ENCODE measurements around the gene ZNF335. TPM values are rescaled to one million over a fixed set of nuclear protein-coding genes. Genes with fewer than 3 reads are reported as not detected.
A peak's percentile ranks its signal among the peaks of the same experiment; 100 is the strongest.

ZNF335 gene
- total and polyA plus RNA-seq, 2 of the 13 experiments (the other 11 are each of a cell fraction or from before 2014, with no cell fraction given), result 9.7 to 13.7 TPM

GRCh38 chr20:45934046-45934585, 37.9 kb downstream of the ZNF335 start (continued):
- TF ChIP-seq ZBTB2 (CRISPR knock-in tag; IDR thresholded peaks at IDR 0.05; ENCODE audit: low read depth), result peak; percentile 14; the same call in 1 of the 2 replicates

- BruUV-seq (replicated peaks), result no TSS peak
- FAIRE-seq (peak; percentile 60), DNase-seq (ENCODE audit: low spot score) (peak; percentile 95), ATAC-seq (peak; percentile 73)
- Histone ChIP-seq H3K36me3 (replicated peaks in 1 of 2; ENCODE audit: control insufficient read depth in 1 of 2, insufficient read depth in 2 of 2, low read length in 2 of 2) (peaks cover 12 to 14% of the 10 kb centered on the region in 2 experiments; a peak in 4 of 5 replicates), H3K27me3 (ENCODE audit: control insufficient read depth in 1 of 2, insufficient read depth in 2 of 2, low read length in 2 of 2) (no peaks in the 10 kb centered on the region; a peak in 1 of 5 replicates), H3K4me1 (ENCODE audit: insufficient read depth, low read length) (peaks cover 57% of the 10 kb centered on the region), H3K9me3 (ENCODE audit: low read length) (no peaks in the 10 kb centered on the region), H2AFZ (ENCODE audit: low read length) (no peak overlapping the region), H3K4me3 (replicated peaks in 1 of 3; ENCODE audit: insufficient read depth in 1 of 3, low read depth in 2 of 3, low read length in 3 of 3) (peak overlapping the region; percentile 92 to 97 (median 95)), H4K20me1 (ENCODE audit: insufficient read depth, low read length) (no peaks in the 10 kb centered on the region), H3K9ac (ENCODE audit: insufficient read depth, low read depth, low read length) (peak overlapping the region; percentile 100), H3K4me2 (ENCODE audit: low read depth, low read length) (peak overlapping the region; percentile 97), H3K79me2 (ENCODE audit: insufficient read depth, low read length) (peaks cover 24% of the 10 kb centered on the region), H3K27ac (ENCODE audit: extremely low read length, insufficient read depth, low read length) (peak overlapping the region; percentile 97)
- ChIA-PET POLR2A (interaction anchor here (0.7 to 5.9 kb wide), 20 partner anchors 9 to 589 kb away, joined by 3 to 201 read pairs (median 18); partner anchors contain the start of genes ACOT8, CTSA, NEURL2 and PLTP), CTCF (ENCODE audit: low intra/inter-chr PET ratio, low total read pairs) (interaction anchor here (0.7 to 1.2 kb wide), 4 partner anchors 13 to 43 kb away, joined by 3 read pairs; no protein-coding TSS in a partner anchor)
- in situ Hi-C loops (cut with HindIII; ENCODE audit: extremely low pct_ligation_motif_present, low pct_unique_long_range_greater_than_20kb), result loop anchor here (5.0 kb wide), 1 partner anchor 41 kb away; the partner anchor contains the start of genes CTSA and NEURL2
- WGBS (ENCODE audit: low lambda C conversion rate), result 32% methylated on average over 22 of the region's 22 CpGs
- intact Hi-C loops (cut with micrococcal nuclease; ENCODE audit: unreplicated experiment), result loop anchor here (2.0 to 5.0 kb wide), 4 partner anchors 39 to 101 kb away; partner anchors contain the start of genes ACOT8, CTSA, NEURL2 and SNX21
- peak; percentile 76; the same call in 1 of the 2 replicates for TF ChIP-seq ZNF281 (CRISPR knock-in tag; IDR thresholded peaks at IDR 0.05; ENCODE audit: borderline replicate concordance)
- no peak for TF ChIP-seq AGO1 (IDR thresholded peaks at IDR 0.05; ENCODE audit: low read depth, low read length, poor library complexity, severe bottlenecking)
- TF ChIP-seq ZNF607 (CRISPR knock-in tag; IDR thresholded peaks at IDR 0.05; ENCODE audit: borderline replicate concordance), result no peak
- peak; percentile 60; the same call in 1 of the 2 replicates for TF ChIP-seq ZZZ3 (CRISPR knock-in tag; IDR thresholded peaks at IDR 0.05; ENCODE audit: borderline replicate concordance)
- 0 out of 2 replicates have a peak, but pooled peaks have one; percentile 32 for TF ChIP-seq JUND (CRISPR knock-in tag; IDR thresholded peaks at IDR 0.05)
- TF ChIP-seq FOXK1 (CRISPR knock-in tag; IDR thresholded peaks at IDR 0.05; ENCODE audit: borderline replicate concordance, low read depth), result 0 out of 2 replicates have a peak, but pooled peaks have one; percentile 15
- TF ChIP-seq NR3C1 (CRISPR knock-in tag; IDR thresholded peaks at IDR 0.05), result no peak
- 0 out of 2 replicates have a peak, but pooled peaks have one; percentile 18 for TF ChIP-seq EED (CRISPR knock-in tag; IDR thresholded peaks at IDR 0.05)
- no peak; the same call in 1 of the 2 replicates for TF ChIP-seq NR2F2 (IDR thresholded peaks at IDR 0.05; ENCODE audit: borderline replicate concordance, low read depth)
- peak; percentile 69; the same call in 1 of the 2 replicates for TF ChIP-seq KDM3A (CRISPR knock-in tag; IDR thresholded peaks at IDR 0.05; ENCODE audit: low read depth)
These were observed 38.5 kb downstream of the ZNF335 start for GRCh38 chr20:45933266-45934045.

All from HepG2 (cell line).